ENCODE results near the gene NIT1. TPM values are rescaled to one million over a fixed set of nuclear protein-coding genes. Genes with fewer than 3 reads are reported as not detected.
A peak's percentile ranks its signal among the peaks of the same experiment; 100 is the strongest.

The NIT1 gene
- total and polyA plus RNA-seq, 4 donors: 22.4 to 53.7 (median 48.5) TPM

- 0% methylated on average over 1 of the region's 11 CpGs for WGBS (ENCODE audit: insufficient coverage)
- DNase-seq (ENCODE audit: low read depth in 4 of 6, low spot score in 6 of 6): no peak
- Histone ChIP-seq H3K9me3 (ENCODE audit: control insufficient read depth, insufficient read depth, low read length) (no peaks in the 10 kb centered on the region), H3K27ac (ENCODE audit: low read depth, low read length) (peak overlapping the region; percentile 79), H3K4me1 (ENCODE audit: control insufficient read depth, insufficient read depth, low read length) (peaks cover 26% of the 10 kb centered on the region), H3K4me3 (ENCODE audit: low read depth, low read length) (peak overlapping the region; percentile 94), H3K27me3 (ENCODE audit: control insufficient read depth, insufficient read depth, low read length) (no peaks in the 10 kb centered on the region), H3K36me3 (ENCODE audit: control insufficient read depth, insufficient read depth, low read length) (peaks cover 51% of the 10 kb centered on the region)
These were observed 42.0 kb downstream of the NIT1 start for GRCh38 chr1:161159913-161160243.

GRCh38 chr1:161160671-161161145 lies 42.8 kb downstream of the NIT1 start:
- Histone ChIP-seq H3K36me3 (ENCODE audit: control insufficient read depth, insufficient read depth, low read length) (peaks cover 55% of the 10 kb centered on the region), H3K27ac (ENCODE audit: low read depth, low read length) (no peak overlapping the region), H3K9me3 (ENCODE audit: control insufficient read depth, insufficient read depth, low read length) (no peaks in the 10 kb centered on the region), H3K4me3 (ENCODE audit: low read depth, low read length) (no peak overlapping the region), H3K4me1 (ENCODE audit: control insufficient read depth, insufficient read depth, low read length) (peaks cover 34% of the 10 kb centered on the region), H3K27me3 (ENCODE audit: control insufficient read depth, insufficient read depth, low read length) (no peaks in the 10 kb centered on the region)
- 94% methylated on average over 22 of the region's 22 CpGs for WGBS (ENCODE audit: insufficient coverage)
- DNase-seq (ENCODE audit: low read depth in 4 of 6, low spot score in 6 of 6): no peak

- peaks cover 41% of the 10 kb centered on the region for H3K4me1 ChIP-seq (ENCODE audit: control insufficient read depth, insufficient read depth, low read length)
These were observed 43.7 kb downstream of the NIT1 start for GRCh38 chr1:161161652-161162051.

GRCh38 chr1:161162052-161162451 lies 44.1 kb downstream of the NIT1 start:
- Histone ChIP-seq H3K9me3 (ENCODE audit: control insufficient read depth, insufficient read depth, low read length) (no peaks in the 10 kb centered on the region), H3K4me1 (ENCODE audit: control insufficient read depth, insufficient read depth, low read length) (peaks cover 45% of the 10 kb centered on the region), H3K27me3 (ENCODE audit: control insufficient read depth, insufficient read depth, low read length) (no peaks in the 10 kb centered on the region), H3K36me3 (ENCODE audit: control insufficient read depth, insufficient read depth, low read length) (peaks cover 53% of the 10 kb centered on the region), H3K4me3 (ENCODE audit: low read depth, low read length) (no peak overlapping the region), H3K27ac (ENCODE audit: low read depth, low read length) (no peak overlapping the region)
- 82% methylated on average over 5 of the region's 7 CpGs for WGBS (ENCODE audit: insufficient coverage)
- no peak for DNase-seq (ENCODE audit: low read depth in 4 of 6, low spot score in 6 of 6)

More at GRCh38 chr1:161161652-161162051, 43.7 kb downstream of the NIT1 start:
- Histone ChIP-seq H3K27me3 (ENCODE audit: control insufficient read depth, insufficient read depth, low read length) (no peaks in the 10 kb centered on the region), H3K4me3 (ENCODE audit: low read depth, low read length) (no peak overlapping the region), H3K36me3 (ENCODE audit: control insufficient read depth, insufficient read depth, low read length) (peaks cover 55% of the 10 kb centered on the region), H3K9me3 (ENCODE audit: control insufficient read depth, insufficient read depth, low read length) (no peaks in the 10 kb centered on the region), H3K27ac (ENCODE audit: low read depth, low read length) (no peak overlapping the region)
- WGBS (ENCODE audit: insufficient coverage): 95% methylated on average over 4 of the region's 5 CpGs
- no peak for DNase-seq (ENCODE audit: low read depth in 4 of 6, low spot score in 6 of 6)

DNA sequence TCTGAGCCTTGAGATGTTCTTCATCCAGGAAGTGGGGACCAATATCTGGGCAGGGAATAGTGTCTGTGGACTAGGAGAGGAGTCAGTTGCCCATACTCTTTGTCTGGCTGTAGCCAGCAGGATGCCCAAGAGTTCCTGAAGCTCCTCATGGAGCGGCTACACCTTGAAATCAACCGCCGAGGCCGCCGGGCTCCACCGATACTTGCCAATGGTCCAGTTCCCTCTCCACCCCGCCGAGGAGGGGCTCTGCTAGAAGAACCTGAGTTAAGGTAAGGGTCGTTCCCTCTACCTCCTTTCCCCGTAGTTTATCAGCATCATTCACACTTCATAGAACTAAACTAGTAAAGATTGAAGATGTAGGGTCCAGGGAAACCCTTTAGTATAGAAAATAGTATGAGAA lies 44.9 kb downstream of the NIT1 start:
- Histone ChIP-seq H3K4me3 (ENCODE audit: low read depth, low read length) (no peak overlapping the region), H3K36me3 (ENCODE audit: control insufficient read depth, insufficient read depth, low read length) (peaks cover 50% of the 10 kb centered on the region), H3K9me3 (ENCODE audit: control insufficient read depth, insufficient read depth, low read length) (no peaks in the 10 kb centered on the region), H3K27me3 (ENCODE audit: control insufficient read depth, insufficient read depth, low read length) (no peaks in the 10 kb centered on the region), H3K27ac (ENCODE audit: low read depth, low read length) (no peak overlapping the region), H3K4me1 (ENCODE audit: control insufficient read depth, insufficient read depth, low read length) (peaks cover 53% of the 10 kb centered on the region)
- DNase-seq (ENCODE audit: low read depth in 4 of 6, low spot score in 6 of 6): no peak
- WGBS (ENCODE audit: insufficient coverage): 96% methylated on average over 8 of the region's 10 CpGs

- peaks cover 55% of the 10 kb centered on the region for H3K36me3 ChIP-seq (ENCODE audit: control insufficient read depth, insufficient read depth, low read length)
- no peak overlapping the region for H3K4me3 ChIP-seq (ENCODE audit: low read depth, low read length)
- no peak overlapping the region for H3K27ac ChIP-seq (ENCODE audit: low read depth, low read length)
- DNase-seq (ENCODE audit: low read depth in 4 of 6, low spot score in 6 of 6): no peak
- H3K9me3 ChIP-seq (ENCODE audit: control insufficient read depth, insufficient read depth, low read length): no peaks in the 10 kb centered on the region
- peaks cover 52% of the 10 kb centered on the region for H3K4me1 ChIP-seq (ENCODE audit: control insufficient read depth, insufficient read depth, low read length)
- H3K27me3 ChIP-seq (ENCODE audit: control insufficient read depth, insufficient read depth, low read length): no peaks in the 10 kb centered on the region
- WGBS (ENCODE audit: insufficient coverage): 100% methylated on average over 3 of the region's 5 CpGs
These were observed 45.9 kb downstream of the NIT1 start for GRCh38 chr1:161163793-161164192.

GRCh38 chr1:161164901-161165610 lies 47.2 kb downstream of the NIT1 start:
- H3K27me3 ChIP-seq (ENCODE audit: control insufficient read depth, insufficient read depth, low read length): no peaks in the 10 kb centered on the region
- WGBS (ENCODE audit: insufficient coverage): 87% methylated on average over 8 of the region's 14 CpGs
- H3K4me1 ChIP-seq (ENCODE audit: control insufficient read depth, insufficient read depth, low read length): peaks cover 46% of the 10 kb centered on the region
- peak overlapping the region; percentile 91 for H3K4me3 ChIP-seq (ENCODE audit: low read depth, low read length)
- DNase-seq (ENCODE audit: low read depth in 4 of 6, low spot score in 6 of 6): no peak
- no peaks in the 10 kb centered on the region for H3K9me3 ChIP-seq (ENCODE audit: control insufficient read depth, insufficient read depth, low read length)
- H3K27ac ChIP-seq (ENCODE audit: low read depth, low read length): peak overlapping the region; percentile 95
- H3K36me3 ChIP-seq (ENCODE audit: control insufficient read depth, insufficient read depth, low read length): peaks cover 68% of the 10 kb centered on the region

GRCh38 chr1:161165742-161166668 lies 48.1 kb downstream of the NIT1 start, which contains the start of gene PPOX:
PPOX (plus strand) TSS chr1:161166426; CDS start chr1:161166848, 422 bp downstream.
- 0% methylated on average over 49 of the region's 54 CpGs for WGBS (ENCODE audit: insufficient coverage)
- Histone ChIP-seq H3K9me3 (ENCODE audit: control insufficient read depth, insufficient read depth, low read length) (no peaks in the 10 kb centered on the region), H3K36me3 (ENCODE audit: control insufficient read depth, insufficient read depth, low read length) (peaks cover 70% of the 10 kb centered on the region), H3K4me3 (ENCODE audit: low read depth, low read length) (peak within 1 kb of the TSS; percentile 91), H3K27me3 (ENCODE audit: control insufficient read depth, insufficient read depth, low read length) (no peaks in the 10 kb centered on the region), H3K4me1 (ENCODE audit: control insufficient read depth, insufficient read depth, low read length) (peaks cover 39% of the 10 kb centered on the region), H3K27ac (ENCODE audit: low read depth, low read length) (peak within 1 kb of the TSS; percentile 95)
- peak; percentile 96 to 100 (median 98) for DNase-seq (ENCODE audit: low read depth in 4 of 6, low spot score in 6 of 6)

- peak in 1 of 6 donors; percentile 26 for DNase-seq (ENCODE audit: low read depth in 4 of 6, low spot score in 6 of 6)
- H3K27ac ChIP-seq (ENCODE audit: low read depth, low read length): peak overlapping the region; percentile 95
- peaks cover 31% of the 10 kb centered on the region for H3K4me1 ChIP-seq (ENCODE audit: control insufficient read depth, insufficient read depth, low read length)
- no peaks in the 10 kb centered on the region for H3K9me3 ChIP-seq (ENCODE audit: control insufficient read depth, insufficient read depth, low read length)
- peak overlapping the region; percentile 91 for H3K4me3 ChIP-seq (ENCODE audit: low read depth, low read length)
- H3K27me3 ChIP-seq (ENCODE audit: control insufficient read depth, insufficient read depth, low read length): no peaks in the 10 kb centered on the region
- WGBS (ENCODE audit: insufficient coverage): 3% methylated on average over 29 of the region's 33 CpGs
- peaks cover 70% of the 10 kb centered on the region for H3K36me3 ChIP-seq (ENCODE audit: control insufficient read depth, insufficient read depth, low read length)
These were observed 49.0 kb downstream of the NIT1 start for GRCh38 chr1:161166669-161167548.
